ENCODE data around the gene SLC22A3.

The SLC22A3 gene

GRCh38 chr6:160418370-160418769, 70.2 kb downstream of the SLC22A3 start:
- no peak for DNase-seq (ENCODE audit: low read depth)

GRCh38 chr6:160419488-160419887, 71.3 kb downstream of the SLC22A3 start:
- DNase-seq (ENCODE audit: low read depth), result no peak

- no peak for DNase-seq (ENCODE audit: low read depth)
Measured at GRCh38 chr6:160420253-160420968, 72.2 kb downstream of the SLC22A3 start.

GRCh38 chr6:160420969-160421556, 72.9 kb downstream of the SLC22A3 start:
- DNase-seq (ENCODE audit: low read depth), result no peak

- no peak for DNase-seq (ENCODE audit: low read depth)
Measured at GRCh38 chr6:160421854-160422253, 73.7 kb downstream of the SLC22A3 start.

- no peak for DNase-seq (ENCODE audit: low read depth)
Measured at GRCh38 chr6:160424256-160424655, 76.1 kb downstream of the SLC22A3 start.

GRCh38 chr6:160426136-160426535, 78.0 kb downstream of the SLC22A3 start:
- DNase-seq (ENCODE audit: low read depth), result no peak

- DNase-seq (ENCODE audit: low read depth), result no peak
Measured at GRCh38 chr6:160427312-160428068, 79.3 kb downstream of the SLC22A3 start.

- DNase-seq (ENCODE audit: low read depth), result no peak
Measured at GRCh38 chr6:160428069-160428430, 79.9 kb downstream of the SLC22A3 start.

- DNase-seq (ENCODE audit: low read depth), result no peak
Measured at GRCh38 chr6:160428818-160429619, 80.8 kb downstream of the SLC22A3 start.

GRCh38 chr6:160429620-160429895, 81.4 kb downstream of the SLC22A3 start:
- DNase-seq (ENCODE audit: low read depth), result no peak

- DNase-seq (ENCODE audit: low read depth), result no peak
Measured at GRCh38 chr6:160430203-160430602, 82.0 kb downstream of the SLC22A3 start.

GRCh38 chr6:160430751-160431150, 82.6 kb downstream of the SLC22A3 start:
- no peak for DNase-seq (ENCODE audit: low read depth)

- no peak for DNase-seq (ENCODE audit: low read depth)
Measured at GRCh38 chr6:160431226-160431625, 83.0 kb downstream of the SLC22A3 start.

- no peak for DNase-seq (ENCODE audit: low read depth)
Measured at GRCh38 chr6:160431791-160432404, 83.7 kb downstream of the SLC22A3 start.

- DNase-seq (ENCODE audit: low read depth), result no peak
Measured at GRCh38 chr6:160435935-160436334, 87.8 kb downstream of the SLC22A3 start.

- DNase-seq (ENCODE audit: low read depth), result no peak
Measured at GRCh38 chr6:160437154-160437553, 89.0 kb downstream of the SLC22A3 start.

- DNase-seq (ENCODE audit: low read depth), result no peak
Measured at GRCh38 chr6:160437775-160438174, 89.6 kb downstream of the SLC22A3 start.

- DNase-seq (ENCODE audit: low read depth), result no peak
Measured at GRCh38 chr6:160438481-160438880, 90.3 kb downstream of the SLC22A3 start.

- no peak for DNase-seq (ENCODE audit: low read depth)
Measured at GRCh38 chr6:160439751-160440150, 91.6 kb downstream of the SLC22A3 start.

GRCh38 chr6:160442151-160442550, 94.0 kb downstream of the SLC22A3 start:
- DNase-seq (ENCODE audit: low read depth), result no peak

GRCh38 chr6:160445130-160445529, 97.0 kb downstream of the SLC22A3 start:
- no peak for DNase-seq (ENCODE audit: low read depth)

Data from activated T-cell treated with anti-CD3 and anti-CD28 coated beads for 24 hours (primary cell).